HEK293 (cell line): ENCODE results near the gene FRYL.
"Not testable (repeated sequence)": the region's sequence is repeated elsewhere in the genome, so short reads cannot be mapped to it uniquely, and the experiment has no call there.

Experiments
- CTCF ChIA-PET: fragments of 350-600 bp; formaldehyde crosslinking; extraction: SDS; loops from one replicate; lab custom pipeline; 2021; ENCODE audit warnings: antibody characterized with exemption; lab: Yijun Ruan, JAX
- POLR2A ChIA-PET: fragments of 300-600 bp; formaldehyde crosslinking; extraction: SDS; loops from one replicate; lab custom pipeline; 2020; ENCODE audit warnings: antibody characterized with exemption, inconsistent platforms; lab: Yijun Ruan, JAX
- H3K27ac ChIP-seq: fragments of 200-500 bp; sonication (Bioruptor generic); 2 replicates; pipeline ENCODE4 v1.5.1; 2014; ENCODE audit warnings: low read depth, low read length, control low read depth, inconsistent platforms; ENCODE audit errors: extremely low read depth
- H3K36me3 ChIP-seq, 2 experiments: fragments of 200-500 bp in 1 of 2; sonication (Bioruptor generic) in 1 of 2; 1 replicate in 1 of 2; 2 replicates in 1 of 2; pipeline ENCODE4 v1.5.1; 2014 to 2017; ENCODE audit warnings: inconsistent platforms in 2 of 2, low read length in 2 of 2; ENCODE audit not compliant: control insufficient read depth in 2 of 2, insufficient read depth in 1 of 2
- H3K4me1 ChIP-seq: fragments of 200-500 bp; sonication (Bioruptor generic); 2 replicates; pipeline ENCODE4 v1.5.1; 2014; ENCODE audit warnings: mild to moderate bottlenecking, low read length, inconsistent platforms; ENCODE audit not compliant: control insufficient read depth, insufficient read depth
- H3K4me3 ChIP-seq: 2 replicates; pipeline ENCODE4 v1.5.1; 2011; ENCODE audit warnings: low read depth, mild to moderate bottlenecking, control low read depth, low read length, moderate library complexity
- H3K9me3 ChIP-seq: fragments of 200-500 bp; sonication (Bioruptor generic); 2 replicates; pipeline ENCODE4 v1.5.1; 2014; ENCODE audit warnings: low read depth, low read length, inconsistent platforms; ENCODE audit not compliant: control insufficient read depth, insufficient read depth
- CTCF ChIP-seq: fragments of 450-650 bp; formaldehyde crosslinking; IDR thresholded peaks from 2 replicates; pipeline ENCODE4 v1.5.1; 2016; ENCODE audit warnings: missing biosample characterization, missing genetic modification characterization
- GLIS1 ChIP-seq: fragments of 450-650 bp; formaldehyde crosslinking; IDR thresholded peaks from 2 replicates; pipeline ENCODE4 v1.5.1; 2016; ENCODE audit warnings: missing biosample characterization, missing genetic modification characterization
- REST ChIP-seq: fragments of 450-650 bp; formaldehyde crosslinking; IDR thresholded peaks from 2 replicates; pipeline ENCODE4 v1.5.1; 2016; ENCODE audit warnings: missing biosample characterization, missing genetic modification characterization
- SP2 ChIP-seq: fragments of 450-650 bp; formaldehyde crosslinking; IDR thresholded peaks from 2 replicates; pipeline ENCODE4 v1.5.1; 2016; ENCODE audit warnings: missing biosample characterization, missing genetic modification characterization
- ZNF146 ChIP-seq: fragments of 450-650 bp; formaldehyde crosslinking; IDR thresholded peaks from 2 replicates; pipeline ENCODE4 v1.5.1; 2016; ENCODE audit warnings: missing biosample characterization, missing genetic modification characterization
- ZNF174 ChIP-seq: fragments of 450-650 bp; formaldehyde crosslinking; IDR thresholded peaks from 2 replicates; pipeline ENCODE4 v1.5.0; 2017; ENCODE audit warnings: missing biosample characterization, mild to moderate bottlenecking, missing genetic modification characterization
- ZNF239 ChIP-seq: fragments of 450-650 bp; formaldehyde crosslinking; IDR thresholded peaks from 2 replicates; pipeline ENCODE4 v1.5.1; 2016; ENCODE audit warnings: missing biosample characterization, missing genetic modification characterization
- ZNF529 ChIP-seq: fragments of 450-650 bp; formaldehyde crosslinking; IDR thresholded peaks from 2 replicates; pipeline ENCODE4 v1.5.1; 2017; ENCODE audit warnings: missing genetic modification characterization, missing biosample characterization; ENCODE audit not compliant: insufficient replicate concordance
- ZNF530 ChIP-seq: fragments of 450-650 bp; formaldehyde crosslinking; IDR thresholded peaks from 2 replicates; pipeline ENCODE4 v1.5.1; 2016; ENCODE audit warnings: low read depth, missing biosample characterization, missing genetic modification characterization
- ZNF654 ChIP-seq: fragments of 450-650 bp; formaldehyde crosslinking; IDR thresholded peaks from 2 replicates; pipeline ENCODE4 v1.5.1; 2016; ENCODE audit warnings: low read depth, missing biosample characterization, missing genetic modification characterization
- ZNF707 ChIP-seq: fragments of 450-650 bp; formaldehyde crosslinking; IDR thresholded peaks from 2 replicates; pipeline ENCODE4 v1.5.1; 2016; ENCODE audit warnings: missing biosample characterization, missing genetic modification characterization
- TF ChIP-seq, protein P1 (sequence below): fragments of 450-650 bp; formaldehyde crosslinking; IDR thresholded peaks from 2 replicates; pipeline ENCODE4 v1.5.1; 2017; ENCODE audit warnings: missing biosample characterization, missing genetic modification characterization

FRYL gene

DNA sequence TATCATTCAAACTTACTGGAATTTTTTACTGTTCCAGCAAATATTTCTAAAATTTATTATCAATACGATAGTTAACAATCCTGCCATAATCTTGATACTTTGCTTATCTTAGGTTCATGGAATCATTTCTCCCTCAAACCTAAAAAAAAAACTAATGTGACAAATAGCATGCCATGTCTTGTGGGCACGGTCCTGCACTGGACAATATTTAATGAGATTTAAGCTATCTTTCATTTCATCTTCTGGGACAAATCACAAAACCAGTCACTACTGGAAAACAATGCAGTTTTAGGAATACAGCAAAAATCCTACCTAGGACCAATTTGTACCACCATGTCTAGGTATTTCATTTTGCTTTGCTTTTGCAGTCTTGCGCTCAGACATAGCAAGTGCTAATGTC, 93.7 kb downstream of the FRYL start:
- H3K9me3 ChIP-seq = no peaks in the 10 kb centered on the region
- no peak overlapping the region for H3K4me3 ChIP-seq
- no peak overlapping the region for H3K27ac ChIP-seq
- no peaks in the 10 kb centered on the region; the same call in 1 of the 2 replicates for H3K4me1 ChIP-seq
- no peaks in the 10 kb centered on the region for H3K36me3 ChIP-seq
- CTCF ChIA-PET = no interaction called here
- TF ChIP-seq ZNF707 (tag by site-specific recombination) (no peak), REST (tag by site-specific recombination) (no peak), SP2 (tag by site-specific recombination) (no peak), ZNF530 (no peak), ZNF239 (tag by site-specific recombination) (no peak), ZNF529 (tag by site-specific recombination) (no peak), ZNF174 (tag by site-specific recombination) (no peak)
- TF ChIP-seq, all 188 proteins: peak for 0
- POLR2A ChIA-PET = no interaction called here

DNA sequence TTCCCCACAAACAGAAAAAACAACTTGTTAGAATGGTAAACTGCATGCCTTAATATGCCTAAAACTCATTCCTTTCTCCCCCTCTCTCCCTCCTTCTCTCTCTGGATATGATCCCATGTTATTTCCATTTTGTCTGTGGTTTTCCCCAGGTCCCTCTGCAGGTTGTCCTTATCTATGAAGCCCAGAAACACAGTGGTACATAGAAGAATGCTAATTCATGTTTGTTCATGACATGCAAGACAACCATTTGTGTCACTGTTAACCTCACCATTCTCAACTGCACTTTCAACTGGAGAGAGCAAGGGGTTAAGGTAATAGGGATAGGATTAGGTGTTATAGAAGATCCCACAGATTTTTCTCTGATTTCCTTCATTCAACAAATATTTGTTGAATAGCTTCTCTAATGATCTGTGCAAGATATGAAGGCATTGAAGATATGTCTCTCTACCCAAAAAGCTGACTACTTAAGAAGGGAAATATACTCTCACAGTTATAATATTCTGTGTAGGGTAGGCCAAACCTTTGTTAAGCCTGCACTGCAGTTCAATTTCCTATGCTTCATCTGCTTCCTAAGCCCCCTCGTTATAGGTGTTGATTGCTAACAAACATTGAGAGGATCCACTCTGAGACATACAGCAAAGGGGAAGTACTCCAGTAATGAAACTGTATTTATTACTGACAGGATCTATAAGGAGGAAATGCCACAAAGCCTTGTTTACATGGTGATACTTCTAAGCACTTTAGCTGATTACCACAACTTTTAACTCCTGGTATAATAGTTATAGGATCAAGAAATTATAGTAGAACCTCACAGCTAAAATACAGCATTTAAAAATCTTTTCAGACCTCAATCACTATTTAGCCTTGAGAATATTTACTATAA, 96.1 kb downstream of the FRYL start:
- CTCF ChIA-PET = interaction anchor here (0.6 to 0.9 kb wide), 2 partner anchors 23 to 75 kb away, joined by 3 to 4 read pairs; no protein-coding TSS in a partner anchor

GRCh38 chr4:48682870-48683269, 97.2 kb downstream of the FRYL start:
- TF ChIP-seq ZNF146 (tag by site-specific recombination) = 0 out of 2 replicates have a peak, but pooled peaks have one; percentile 15
- H3K9me3 ChIP-seq, H3K27ac ChIP-seq, CTCF ChIA-PET, H3K4me3 ChIP-seq, POLR2A ChIA-PET, H3K36me3 ChIP-seq, H3K4me1 ChIP-seq: not testable (repeated sequence)

More for the DNA sequence above, 96.1 kb downstream of the FRYL start:
- Histone ChIP-seq H3K36me3 (no peaks in the 10 kb centered on the region), H3K27ac (no peak overlapping the region), H3K4me3 (no peak overlapping the region)
- POLR2A ChIA-PET = no interaction called here
- TF ChIP-seq GLIS1 (tag by site-specific recombination) = no peak
- TF ChIP-seq, protein P1, sequence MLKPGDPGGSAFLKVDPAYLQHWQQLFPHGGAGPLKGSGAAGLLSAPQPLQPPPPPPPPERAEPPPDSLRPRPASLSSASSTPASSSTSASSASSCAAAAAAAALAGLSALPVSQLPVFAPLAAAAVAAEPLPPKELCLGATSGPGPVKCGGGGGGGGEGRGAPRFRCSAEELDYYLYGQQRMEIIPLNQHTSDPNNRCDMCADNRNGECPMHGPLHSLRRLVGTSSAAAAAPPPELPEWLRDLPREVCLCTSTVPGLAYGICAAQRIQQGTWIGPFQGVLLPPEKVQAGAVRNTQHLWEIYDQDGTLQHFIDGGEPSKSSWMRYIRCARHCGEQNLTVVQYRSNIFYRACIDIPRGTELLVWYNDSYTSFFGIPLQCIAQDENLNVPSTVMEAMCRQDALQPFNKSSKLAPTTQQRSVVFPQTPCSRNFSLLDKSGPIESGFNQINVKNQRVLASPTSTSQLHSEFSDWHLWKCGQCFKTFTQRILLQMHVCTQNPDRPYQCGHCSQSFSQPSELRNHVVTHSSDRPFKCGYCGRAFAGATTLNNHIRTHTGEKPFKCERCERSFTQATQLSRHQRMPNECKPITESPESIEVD (tag by site-specific recombination) = 0 out of 2 replicates have a peak, but pooled peaks have one; percentile 17
- TF ChIP-seq, all 188 proteins: peak for 1
- Histone ChIP-seq H3K4me1 (no peaks in the 10 kb centered on the region), H3K9me3 (no peaks in the 10 kb centered on the region)

DNA sequence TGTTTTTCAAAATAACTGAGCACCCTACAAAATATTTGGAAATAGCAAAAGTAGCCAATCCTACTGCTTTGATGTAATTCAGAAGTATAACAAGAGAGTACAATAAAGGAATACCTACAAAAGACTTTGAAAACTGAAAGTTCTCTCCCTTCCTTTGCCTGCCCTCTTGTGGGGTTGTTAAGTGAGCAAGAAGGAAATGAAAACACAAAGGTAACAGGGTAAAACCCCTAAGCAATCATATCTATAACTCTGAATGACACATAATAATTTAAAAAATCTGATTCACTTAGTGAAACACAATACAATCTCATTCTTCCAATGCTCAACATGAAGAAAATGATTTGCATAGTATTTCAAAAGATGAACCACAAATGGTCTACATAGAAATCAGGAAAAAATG, 98.2 kb downstream of the FRYL start:
- Histone ChIP-seq H3K9me3 (no peaks in the 10 kb centered on the region), H3K4me3 (no peak overlapping the region), H3K4me1 (no peaks in the 10 kb centered on the region), H3K36me3 (no peaks in the 10 kb centered on the region), H3K27ac (no peak overlapping the region)
- ChIA-PET POLR2A (no interaction called here), CTCF (no interaction called here)
- TF ChIP-seq GLIS1 (tag by site-specific recombination) (no peak), CTCF (tag by site-specific recombination) (0 out of 2 replicates have a peak, but pooled peaks have one; percentile 14), ZNF654 (tag by site-specific recombination) (peak; percentile 38)
